ENCODE measurements around the gene SLAMF8.

SLAMF8 gene

DNA sequence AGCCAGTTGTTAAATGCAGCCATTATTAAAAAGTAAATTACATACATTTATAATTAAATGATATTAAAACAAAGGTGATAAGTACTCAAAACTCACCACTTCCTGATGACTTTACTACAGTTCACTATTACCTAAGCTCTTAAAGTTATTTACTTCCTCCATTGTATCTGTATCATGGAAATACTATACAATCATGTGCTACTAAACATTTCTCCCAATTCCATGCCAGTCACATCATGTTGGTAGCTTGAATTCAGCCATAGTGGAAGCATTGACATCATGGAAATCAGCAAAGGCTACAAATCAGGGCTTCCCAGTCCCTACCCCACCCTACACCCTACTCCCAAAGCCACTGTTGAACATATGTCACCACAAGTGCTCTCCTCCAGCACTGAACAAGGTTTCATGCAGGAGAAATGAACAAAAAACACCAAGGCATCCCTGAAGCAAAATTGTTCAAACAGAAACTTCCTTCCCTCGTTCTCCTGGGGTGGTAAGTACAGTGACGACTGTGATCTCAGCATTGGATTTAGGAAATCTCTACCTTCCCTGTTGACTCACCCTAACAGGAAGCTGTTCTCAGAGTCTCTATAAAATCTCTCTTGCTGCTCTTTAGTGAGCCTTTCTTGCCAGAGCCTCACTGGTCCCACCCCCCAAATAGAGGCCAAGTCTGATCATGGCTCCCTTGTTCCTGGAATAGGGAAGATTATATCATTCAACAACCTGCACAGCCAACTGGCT, 23.1 kb downstream of the SLAMF8 start:
- no peak for DNase-seq

DNA sequence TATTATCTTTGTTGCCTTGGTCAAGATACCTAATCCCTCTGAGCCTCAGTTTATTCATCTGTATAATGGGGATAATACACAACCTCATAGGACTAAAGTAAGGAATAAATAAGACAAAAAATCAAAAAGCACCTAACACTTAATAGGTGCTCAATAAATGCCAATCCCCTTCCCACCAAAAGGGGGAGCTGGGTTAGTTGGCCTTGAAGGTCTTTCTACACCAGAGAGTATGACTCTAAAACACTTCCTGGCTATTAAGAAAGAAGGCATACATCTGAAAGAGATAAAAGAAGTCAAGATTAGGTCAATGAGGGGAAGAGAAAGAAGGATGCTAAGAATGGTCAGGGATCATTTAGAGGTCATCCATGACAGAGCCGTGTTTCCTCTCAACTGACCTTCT, 24.7 kb downstream of the SLAMF8 start:
- DNase-seq, result no peak

DNA sequence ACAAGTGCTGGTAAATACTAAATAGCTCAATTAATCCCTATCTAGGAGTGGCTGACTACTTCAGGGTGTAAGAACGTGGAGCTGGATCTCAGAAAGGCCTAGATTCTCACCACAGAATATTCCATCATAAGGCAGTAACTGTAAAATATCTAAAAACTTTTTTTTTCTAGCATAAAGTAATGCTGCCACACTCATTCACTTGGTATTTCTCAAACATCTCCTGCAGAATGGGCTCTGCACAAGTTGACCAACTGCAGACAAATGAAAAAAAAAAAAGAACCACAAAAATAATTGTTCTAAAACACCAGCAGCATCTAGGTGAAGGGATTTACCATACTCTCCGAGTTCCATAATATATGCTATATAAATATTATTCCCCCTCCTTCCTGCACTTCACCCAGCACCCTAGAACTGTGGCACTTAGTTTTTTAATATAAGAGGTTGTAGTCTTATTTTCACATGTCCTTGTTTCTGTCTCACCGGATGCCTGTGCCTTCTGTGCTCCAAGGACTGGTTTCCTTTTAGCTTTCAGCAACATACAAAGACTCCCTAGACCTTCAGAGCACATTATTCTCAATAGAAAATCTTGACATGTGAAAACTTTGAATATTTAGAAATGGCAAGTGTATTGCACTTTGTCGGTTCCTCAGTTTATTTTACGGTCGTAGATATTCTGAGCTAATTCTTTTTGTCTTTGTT, 26.9 kb downstream of the SLAMF8 start:
- peak in 1 of 2 experiments; percentile 38 for DNase-seq

DNA sequence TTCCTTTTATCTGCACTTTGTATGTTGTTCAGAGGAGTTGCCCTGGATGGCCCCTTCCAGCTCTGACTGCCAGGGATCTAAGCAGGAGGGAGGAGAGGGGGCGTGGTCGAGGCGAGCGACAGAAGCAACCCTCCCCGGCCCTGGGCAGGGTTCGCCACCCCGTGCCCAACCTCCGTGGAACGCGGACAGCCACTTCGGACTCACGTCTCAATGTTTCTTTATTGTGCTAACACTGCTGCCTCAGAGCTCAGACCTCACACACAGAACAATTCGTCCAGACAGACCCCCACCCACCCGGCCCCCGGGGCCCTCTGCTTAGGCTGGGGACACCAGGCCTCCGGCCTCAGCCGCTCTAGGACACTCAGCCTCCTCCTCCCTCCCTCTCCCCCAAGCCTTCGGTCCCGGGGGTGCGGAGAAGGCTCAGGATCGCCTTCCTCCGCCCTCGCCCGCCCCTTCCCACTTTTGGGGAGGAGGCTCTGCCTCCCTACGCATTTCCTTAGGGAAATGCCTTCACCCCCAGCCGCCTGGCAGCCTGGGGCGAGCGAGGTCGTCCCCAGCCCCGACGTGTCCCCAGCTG, 27.5 kb downstream of the SLAMF8 start:
- peak; percentile 56 to 92 for DNase-seq

DNA sequence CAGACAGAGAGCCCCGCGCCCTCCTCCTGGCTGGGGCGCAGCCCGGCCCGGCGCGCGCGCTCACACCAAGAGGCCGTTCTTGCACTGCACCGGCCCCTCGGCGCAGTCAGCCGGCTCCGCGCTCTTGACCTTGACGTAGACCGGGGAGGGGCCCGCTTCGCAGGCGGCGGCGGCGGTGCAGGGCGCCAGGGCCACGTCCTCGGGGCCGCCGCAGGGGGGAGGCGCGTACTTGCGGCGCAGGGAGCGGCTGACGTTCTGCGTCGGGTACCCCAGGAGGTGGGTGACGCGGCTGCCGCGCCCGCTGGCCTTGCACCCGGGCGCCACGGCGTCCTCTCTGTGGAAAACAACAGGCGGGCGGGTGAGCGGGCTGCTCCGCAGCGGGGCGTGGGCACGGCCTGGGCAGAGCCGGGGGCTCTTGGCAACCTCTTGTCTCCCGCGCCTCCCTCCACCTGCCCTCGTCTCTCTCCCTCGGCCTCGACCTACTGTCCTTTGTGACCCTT, 28.1 kb downstream of the SLAMF8 start:
- DNase-seq, result peak; percentile 56 to 94

DNA sequence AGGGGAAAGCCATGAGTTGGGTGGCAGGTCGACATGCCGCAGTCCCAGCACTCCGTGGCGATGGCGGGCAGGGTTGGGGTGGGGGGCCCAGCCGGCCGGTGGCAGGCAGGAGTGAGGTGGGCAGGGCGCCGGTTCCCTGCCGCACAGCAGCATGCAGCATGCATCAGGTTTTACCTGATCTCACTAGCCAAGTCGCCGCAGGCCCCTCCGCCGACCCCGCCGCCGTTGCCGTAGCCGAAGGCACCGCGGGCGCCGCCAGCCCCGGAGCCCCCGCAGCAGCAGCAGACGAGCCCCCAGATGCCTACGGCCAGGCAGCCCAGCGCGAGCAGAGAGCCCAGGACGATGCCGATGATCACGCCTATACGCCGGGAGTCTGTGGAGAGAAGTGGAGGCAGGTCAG, 29.0 kb downstream of the SLAMF8 start:
- no peak for DNase-seq

DNA sequence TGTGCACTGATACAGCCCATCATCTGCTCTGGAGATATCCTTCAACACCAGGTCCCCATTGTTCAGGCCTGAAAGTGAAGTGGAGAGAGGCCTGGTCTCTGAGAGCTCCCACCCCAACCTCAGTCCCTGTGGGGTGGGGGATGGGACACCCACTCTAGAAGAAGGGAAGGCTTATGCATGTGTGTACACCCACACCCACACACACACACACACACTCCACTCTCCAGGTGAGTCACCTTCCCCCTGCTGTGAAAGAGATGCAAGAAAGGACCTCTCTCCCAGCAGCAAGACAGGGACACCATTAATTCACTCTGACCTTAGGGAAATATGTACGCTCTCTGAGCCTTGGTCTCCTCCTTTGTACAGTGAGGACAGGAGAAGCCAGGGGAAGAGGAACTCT, 29.9 kb downstream of the SLAMF8 start:
- DNase-seq, result no peak

DNA sequence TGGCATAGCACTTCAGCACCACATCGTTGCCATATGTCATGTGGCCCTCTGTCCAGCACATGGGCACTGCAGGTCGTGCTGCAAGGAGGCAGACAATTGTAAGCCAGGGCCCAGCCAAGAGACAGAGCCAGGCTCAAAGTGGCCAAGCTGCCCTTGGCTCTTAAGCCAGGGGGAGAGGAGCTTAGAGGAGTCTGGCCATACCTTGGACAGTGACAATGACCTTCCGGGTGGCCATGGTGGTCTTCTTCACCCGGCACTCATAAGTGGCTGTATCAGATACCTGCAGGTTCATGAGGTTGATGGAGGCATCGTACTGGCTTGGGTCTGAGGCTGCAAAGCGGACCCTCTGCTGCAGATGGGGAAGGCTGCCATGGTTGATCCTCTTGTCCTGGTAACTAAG, 31.2 kb downstream of the SLAMF8 start:
- DNase-seq, result no peak

DNA sequence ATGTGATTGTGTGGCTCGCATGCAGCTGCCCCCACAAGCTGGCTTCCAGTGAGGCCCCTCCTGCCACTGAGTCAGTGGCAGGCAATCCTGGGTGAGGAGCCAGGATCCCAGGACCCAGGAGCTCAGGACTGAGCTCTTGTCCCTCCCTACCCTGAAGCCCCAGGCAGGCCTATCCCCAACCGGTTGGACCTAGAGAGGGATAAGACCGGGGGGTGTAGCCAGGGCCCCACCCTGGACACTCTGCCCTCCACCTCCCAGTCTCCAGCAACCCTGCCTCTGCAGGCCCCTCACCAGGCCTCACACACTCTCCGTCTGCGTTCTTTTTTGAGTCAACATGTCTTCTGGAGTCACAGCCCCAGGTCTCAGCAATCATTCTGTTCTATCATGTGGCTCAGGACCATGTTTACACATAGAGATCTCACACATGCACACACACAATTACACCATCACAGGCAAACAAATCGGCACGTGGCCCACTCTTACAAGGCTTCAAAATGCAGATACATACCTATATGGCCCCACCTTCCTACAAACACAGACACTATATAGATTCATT, 33.2 kb downstream of the SLAMF8 start:
- DNase-seq, result no peak

DNA sequence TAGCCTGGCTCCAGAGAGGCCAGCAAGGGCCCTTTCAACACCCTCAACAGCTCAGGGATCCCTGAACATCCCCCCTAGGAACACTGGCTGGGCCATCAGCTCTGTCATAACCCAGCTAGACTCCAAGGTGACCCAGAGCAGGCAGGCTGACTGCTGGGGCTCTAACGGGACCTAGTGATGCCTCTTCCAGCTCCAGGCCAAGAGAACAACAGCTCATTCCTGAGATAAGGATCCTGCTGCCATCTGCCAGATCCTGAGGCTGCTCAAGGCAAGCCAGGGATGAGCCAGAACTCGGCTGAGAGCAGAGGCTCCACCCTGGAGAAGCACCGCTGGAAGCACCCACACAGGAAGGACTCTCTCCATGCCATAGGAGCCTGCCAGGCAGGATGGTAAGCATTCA, 33.8 kb downstream of the SLAMF8 start:
- DNase-seq, result no peak

DNA sequence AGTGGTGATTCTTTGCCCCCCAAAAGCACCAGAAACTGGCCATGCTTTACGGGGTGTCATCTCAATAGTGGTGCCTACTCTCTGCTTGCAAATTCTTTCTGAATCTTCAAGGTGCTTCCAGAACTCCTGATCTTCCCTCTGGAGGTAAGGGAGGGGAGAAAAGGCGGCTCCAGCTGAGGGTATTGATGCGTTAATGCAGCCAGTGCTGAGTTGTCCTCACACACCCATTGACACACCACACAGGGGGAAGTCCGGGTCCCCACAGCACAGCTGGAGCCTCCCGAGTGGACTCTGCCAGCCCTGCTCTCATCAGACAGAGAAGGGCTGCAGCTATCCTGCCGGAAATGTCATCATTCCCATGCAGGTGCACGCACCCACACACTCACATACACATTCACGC, 34.5 kb downstream of the SLAMF8 start:
- no peak for DNase-seq

DNA sequence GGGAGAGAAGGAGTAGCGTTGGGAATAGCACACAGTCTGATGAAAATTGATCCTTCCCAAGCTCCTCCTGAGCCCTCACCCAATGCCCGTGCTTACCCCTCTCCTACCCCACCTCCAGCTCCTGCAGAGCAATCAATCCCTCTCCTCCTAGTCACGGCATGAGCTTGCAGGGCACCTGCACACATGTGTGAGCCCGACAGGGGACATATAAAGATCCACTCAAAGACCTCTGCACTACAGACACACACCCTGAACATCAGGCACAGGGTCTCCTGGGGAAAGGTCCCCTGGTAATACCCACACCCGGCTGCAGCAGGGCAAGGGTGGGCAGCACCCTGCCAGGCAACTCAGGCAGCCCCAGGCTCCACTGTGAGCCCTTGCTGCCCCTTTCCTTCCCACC, 35.4 kb downstream of the SLAMF8 start:
- DNase-seq, result no peak

DNA sequence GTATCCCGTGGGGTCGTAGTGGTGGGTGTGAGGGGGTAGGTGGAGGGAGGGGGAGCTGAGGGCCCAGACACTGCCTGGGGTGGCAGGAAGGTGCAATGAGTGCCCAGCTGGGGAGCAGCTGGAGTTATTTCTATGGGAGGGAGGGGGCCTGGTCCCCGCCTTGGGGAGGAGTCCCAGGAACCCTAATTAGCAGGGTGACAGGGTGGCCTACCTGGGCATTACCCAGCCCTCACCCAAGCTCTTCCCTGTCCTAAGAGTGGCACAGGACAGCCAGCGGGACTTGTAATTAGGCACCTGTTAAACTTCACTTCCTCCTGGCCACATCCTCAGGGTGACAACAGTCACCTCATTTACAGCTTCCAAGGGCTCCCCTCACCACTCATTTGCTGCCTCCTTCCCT, 35.9 kb downstream of the SLAMF8 start, which contains the start of gene VSIG8:
TSS of gene VSIG8 (minus strand) at position 101 of the 400 bp plus-strand sequence. CDS start 136 bp downstream, outside the sequence.
- no peak for DNase-seq

DNA sequence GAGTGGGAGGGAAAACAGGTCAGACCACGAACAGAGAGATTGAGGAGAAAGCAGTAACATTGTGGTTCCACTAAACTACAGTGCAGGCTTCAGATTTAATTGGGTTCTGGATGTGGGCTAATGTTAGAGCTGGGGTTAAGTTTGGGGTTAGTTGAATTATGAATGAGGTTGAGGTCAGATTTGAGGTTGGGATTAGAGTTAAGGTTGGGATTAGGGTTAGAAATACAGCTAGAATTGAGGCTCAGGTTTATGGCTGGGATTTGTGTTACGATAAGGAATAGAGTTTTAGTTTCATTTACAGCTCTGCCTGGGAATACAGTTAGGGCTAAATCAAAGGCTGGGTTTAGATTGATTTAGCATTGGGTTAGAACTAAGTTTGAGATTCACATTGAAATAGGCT, 37.6 kb downstream of the SLAMF8 start:
- DNase-seq, result no peak

DNA sequence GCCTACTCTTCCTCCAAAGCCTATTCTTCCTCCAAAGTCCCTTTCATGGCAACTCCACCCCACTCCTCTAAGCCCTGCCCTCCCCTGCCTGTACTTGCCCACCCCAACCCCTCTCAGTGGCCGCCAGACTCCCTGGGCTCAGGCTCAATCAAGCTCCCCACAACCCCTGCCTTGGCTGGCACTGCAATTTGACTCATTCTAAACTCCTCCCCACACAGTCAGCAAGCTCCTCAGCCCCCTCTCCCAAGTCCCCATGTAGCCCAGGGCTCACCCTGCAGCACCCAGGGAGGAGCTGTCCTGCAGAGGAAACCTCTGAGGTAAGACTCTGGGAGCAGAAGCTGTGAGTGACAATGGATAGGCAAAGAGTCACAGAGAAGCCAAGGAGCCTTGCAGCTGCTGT, 39.4 kb downstream of the SLAMF8 start:
- no peak for DNase-seq

DNA sequence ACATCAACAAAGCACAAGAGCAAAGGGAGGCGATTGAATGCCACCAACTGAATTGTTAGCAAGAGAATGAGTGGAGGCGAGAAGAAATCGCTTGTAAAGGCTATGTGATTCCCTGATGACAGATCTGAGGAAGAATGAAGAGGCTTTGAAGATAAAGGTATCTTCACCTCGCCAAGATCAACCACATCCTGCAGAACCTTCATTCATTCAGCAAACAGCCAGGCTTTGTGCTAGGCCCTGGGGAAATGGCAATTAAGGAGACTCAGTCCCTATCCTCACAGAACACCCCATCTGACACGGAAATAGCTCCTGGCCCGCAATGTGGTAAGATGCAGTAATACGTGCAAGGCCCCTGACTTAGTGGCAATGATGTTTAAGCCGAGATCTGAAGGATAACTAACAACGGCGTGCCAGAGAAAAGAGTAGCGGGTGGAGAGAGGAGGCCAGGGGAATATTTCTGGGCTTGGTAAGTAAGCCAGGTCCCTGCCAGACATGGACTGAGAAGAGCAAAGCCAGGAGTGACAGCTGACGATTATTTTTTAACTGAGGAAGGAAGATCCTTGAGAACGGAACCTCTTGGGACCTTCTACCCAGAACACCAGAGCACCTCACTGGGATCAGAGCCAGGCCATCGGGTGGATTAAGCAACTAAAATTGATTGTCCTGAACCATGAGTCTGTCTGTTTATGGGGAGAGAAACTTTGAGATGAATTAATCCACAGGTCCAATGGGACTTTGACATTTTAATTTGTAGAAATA, 40.4 kb downstream of the SLAMF8 start:
- no peak for DNase-seq

DNA sequence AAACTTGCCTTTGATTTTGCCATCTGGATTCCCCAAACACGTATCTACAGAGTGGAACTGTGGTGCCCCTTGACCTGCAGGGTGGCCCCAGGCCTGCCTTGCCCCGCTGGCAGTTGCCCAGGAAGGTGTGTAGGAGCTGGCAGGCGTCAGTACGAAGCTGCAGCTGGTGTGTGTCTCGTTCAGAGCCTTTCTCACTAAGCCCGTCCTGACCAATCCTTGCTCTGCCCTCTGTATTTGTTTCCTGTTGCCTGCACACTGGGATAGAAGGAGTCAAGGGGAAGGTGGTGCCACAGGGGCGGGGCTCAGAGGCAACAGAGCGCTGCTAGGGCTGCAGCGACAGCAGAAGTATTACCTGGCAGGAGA, 41.0 kb downstream of the SLAMF8 start:
- peak; percentile 94 to 96 for DNase-seq

DNA sequence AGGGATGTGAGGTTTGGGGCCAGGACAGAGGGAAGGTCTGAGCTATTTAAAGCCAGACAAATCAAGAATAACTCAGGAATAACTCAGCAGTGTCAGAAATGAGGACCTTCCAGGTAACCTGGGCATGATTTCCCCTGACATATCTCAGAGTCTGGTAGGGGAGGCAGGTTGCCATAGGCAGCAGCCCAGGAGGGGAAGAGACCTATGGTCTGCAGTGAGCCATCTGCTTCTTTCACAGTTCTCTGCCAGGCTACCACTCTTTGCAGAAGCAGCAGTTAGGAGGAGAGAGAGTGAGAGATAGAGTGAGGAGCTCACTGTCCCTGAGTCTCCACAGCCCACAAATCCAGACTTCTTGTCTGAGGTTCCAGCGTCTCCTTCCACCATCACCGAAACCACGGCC, 42.1 kb downstream of the SLAMF8 start:
- DNase-seq, result no peak

DNA sequence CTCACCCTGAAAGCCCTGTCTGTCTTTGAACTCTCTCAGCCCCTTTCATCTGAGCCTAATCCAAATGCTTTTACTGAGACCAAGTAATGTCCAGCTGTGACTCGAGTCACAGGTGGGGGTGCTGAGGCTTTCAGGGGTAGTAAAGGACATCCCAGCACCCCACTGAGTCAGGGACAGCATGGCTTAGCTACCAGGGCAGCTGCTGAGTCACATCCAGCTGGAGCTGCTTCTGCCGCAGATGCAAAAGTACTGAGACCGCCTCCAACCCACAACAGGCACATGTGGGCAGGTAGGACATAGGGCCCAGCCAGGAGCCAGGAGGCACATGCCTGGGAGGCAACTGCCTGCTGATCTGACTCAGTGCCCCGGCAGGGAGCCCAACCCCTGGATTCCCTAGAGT, 42.5 kb downstream of the SLAMF8 start:
- DNase-seq, result no peak

DNA sequence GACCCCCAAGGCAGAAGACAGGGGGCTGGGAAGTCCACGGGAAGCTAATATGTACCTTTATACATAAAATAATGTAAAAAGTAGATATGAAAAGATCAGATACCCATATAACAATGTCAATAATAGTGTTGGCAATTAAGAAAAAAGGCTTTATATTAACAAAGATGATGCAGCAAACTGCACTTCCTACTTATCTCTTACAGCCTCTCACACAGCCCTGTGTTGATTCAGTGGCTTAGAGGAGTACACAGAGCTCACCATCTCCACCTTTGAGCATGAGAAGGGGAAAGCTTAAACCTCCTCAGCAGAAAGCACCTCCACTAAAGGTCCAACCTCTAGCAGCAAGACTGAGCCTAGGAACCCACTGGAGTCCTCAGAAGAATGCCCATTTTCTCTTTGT, 42.9 kb downstream of the SLAMF8 start:
- no peak for DNase-seq

DNA sequence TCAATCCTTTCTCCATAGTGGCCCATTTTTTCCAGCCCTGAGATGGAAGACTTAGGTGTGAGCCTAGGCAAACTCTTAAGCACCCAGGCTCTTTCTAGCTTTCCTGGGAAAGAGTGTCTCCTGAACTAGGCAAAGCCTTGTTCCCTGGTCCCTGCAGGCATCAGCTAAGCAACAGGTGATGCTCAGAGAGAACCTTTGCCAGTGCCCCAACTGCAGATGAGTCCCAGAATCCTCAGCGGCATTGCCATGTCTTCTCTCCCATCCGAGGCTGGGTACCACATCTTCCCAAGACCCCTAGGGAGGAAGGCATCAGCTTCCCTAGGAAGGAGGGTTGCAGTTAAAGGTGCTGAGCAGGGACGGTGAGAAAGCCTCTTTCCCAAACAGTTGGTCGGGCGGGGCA, 44.0 kb downstream of the SLAMF8 start:
- DNase-seq, result no peak

DNA sequence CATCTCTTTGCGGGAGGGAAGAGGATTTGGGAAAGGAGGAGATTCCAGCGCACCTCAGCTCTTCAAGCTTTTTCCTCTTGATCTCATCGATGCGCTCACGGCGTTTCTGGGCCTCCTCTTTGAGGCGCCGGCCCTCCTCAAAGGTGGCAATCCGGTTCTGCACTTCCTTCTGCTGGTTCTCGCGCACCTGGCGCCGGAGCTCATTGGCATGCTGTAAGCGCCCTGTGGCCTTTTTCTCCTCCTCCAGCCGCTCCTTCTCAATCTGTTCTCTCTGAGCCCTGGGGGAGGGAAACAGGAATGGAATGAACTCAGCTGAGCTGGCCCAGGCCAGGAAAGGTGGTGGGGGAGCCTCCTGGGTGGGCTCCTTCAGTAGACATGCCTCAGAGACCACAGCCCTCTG, 46.2 kb downstream of the SLAMF8 start:
- no peak for DNase-seq

DNA sequence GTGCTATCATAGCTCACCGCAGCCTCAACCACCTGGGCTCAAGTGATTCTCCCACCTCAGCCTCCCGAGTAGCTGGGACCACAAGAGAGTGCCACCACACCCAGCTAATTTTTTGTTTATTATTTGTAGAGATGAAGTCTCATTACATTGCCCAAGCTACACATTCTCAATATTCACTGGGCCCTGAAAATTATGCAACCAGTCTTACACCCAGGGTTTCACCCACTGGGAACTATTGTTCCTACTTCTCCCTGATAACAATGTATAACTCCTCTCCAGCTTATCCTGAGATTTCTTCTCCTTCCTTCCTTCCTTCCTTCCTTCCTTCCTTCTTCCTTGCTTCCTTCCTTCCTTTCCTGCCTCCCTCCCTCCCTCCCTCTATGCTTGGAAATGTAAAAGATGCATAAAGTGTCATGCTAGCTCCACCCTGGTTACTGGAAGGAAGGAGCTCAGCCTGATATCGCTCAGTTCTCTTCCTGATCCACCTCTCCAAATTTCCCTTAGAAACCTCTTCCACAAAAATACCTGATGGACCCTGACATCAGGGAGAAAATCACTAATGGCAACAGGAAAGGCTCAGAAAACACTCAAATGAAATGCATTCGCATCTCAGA, 47.0 kb downstream of the SLAMF8 start:
- DNase-seq, result no peak
